ENCODE data around the gene MCOLN2. TPM values are rescaled to one million over a fixed set of nuclear protein-coding genes. Genes with fewer than 3 reads are reported as not detected.

The MCOLN2 gene
- total and polyA plus RNA-seq, 2 of the 8 experiments (the other 6 are each of a cell fraction or from before 2014, with no cell fraction given), result 1.7 to 6.1 TPM

- no peak overlapping the region for H2AK5ac ChIP-seq (ENCODE audit: low read depth, low read length)
- no peak overlapping the region for H3K18ac ChIP-seq (ENCODE audit: extremely low read depth, low read length)
- H4K91ac ChIP-seq (replicated peaks; ENCODE audit: insufficient read length, low read length), result no peak overlapping the region
- DNase-seq (ENCODE audit: low read depth in 1 of 2, low spot score in 2 of 2) (no peak), FAIRE-seq (no peak)
- no peaks in the 10 kb centered on the region for H3K23me2 ChIP-seq (ENCODE audit: low read depth, low read length)
- H3K9me3 ChIP-seq (ENCODE audit: insufficient read depth in 2 of 2, low read depth in 1 of 2, low read length in 1 of 2), result no peaks in the 10 kb centered on the region
- no peak overlapping the region for H3K9ac ChIP-seq (replicated peaks in 1 of 4; ENCODE audit: extremely low read depth in 1 of 4, low read depth in 3 of 4, low read length in 3 of 4)
- no peaks in the 10 kb centered on the region for H3K27me3 ChIP-seq (replicated peaks in 1 of 4; ENCODE audit: control insufficient read depth in 3 of 4, extremely low read depth in 1 of 4, insufficient read depth in 3 of 4, low read length in 3 of 4)
- no peak overlapping the region for H3K4me3 ChIP-seq (ENCODE audit: extremely low read depth in 1 of 4, insufficient read depth in 2 of 4, low read depth in 3 of 4, low read length in 4 of 4)
- H4K5ac ChIP-seq (ENCODE audit: insufficient read length, low read depth, low read length), result no peak overlapping the region
- no peaks in the 10 kb centered on the region for H3K79me2 ChIP-seq (ENCODE audit: control insufficient read depth in 1 of 2, insufficient read depth in 2 of 2, low read length in 2 of 2)
- H2BK20ac ChIP-seq (ENCODE audit: low read length), result no peak overlapping the region
- H2BK12ac ChIP-seq (ENCODE audit: low read depth, low read length), result no peak overlapping the region
- ChIA-PET POLR2A (ENCODE audit: partially characterized antibody) (no interaction called here), CTCF (ENCODE audit: partially characterized antibody) (interaction anchor here (0.6 to 1.7 kb wide), 7 partner anchors 9 to 258 kb away, joined by 3 to 7 read pairs (median 3); no protein-coding TSS in a partner anchor)
- no peak for TF ChIP-seq CHD1 (IDR thresholded peaks at IDR 0.05; ENCODE audit: low read depth, low read length)
- no peak for TF ChIP-seq SP2 (IDR thresholded peaks at IDR 0.05; ENCODE audit: low read length)
- no peaks in the 10 kb centered on the region for H3K36me3 ChIP-seq (ENCODE audit: control insufficient read depth in 2 of 4, insufficient read depth in 4 of 4, low read length in 3 of 4)
- no peak overlapping the region for H2BK120ac ChIP-seq (replicated peaks; ENCODE audit: low read depth, low read length)
- no peak overlapping the region for H3K56ac ChIP-seq (replicated peaks; ENCODE audit: insufficient read length, low read depth, low read length)
- H3K4me1 ChIP-seq (replicated peaks in 1 of 4; ENCODE audit: control insufficient read depth in 3 of 4, insufficient read depth in 4 of 4, low read length in 3 of 4), result peaks cover 0 to 5% (median 0%) of the 10 kb centered on the region in 4 experiments; a peak in 3 of 7 replicates
- no peaks in the 10 kb centered on the region for H4K20me1 ChIP-seq (replicated peaks in 1 of 2; ENCODE audit: control insufficient read depth in 1 of 2, insufficient read depth in 2 of 2, low read length in 2 of 2)
- no peak overlapping the region for H3K4ac ChIP-seq (replicated peaks; ENCODE audit: insufficient read length, low read depth, low read length)
- H3K79me1 ChIP-seq (ENCODE audit: low read depth, low read length), result no peaks in the 10 kb centered on the region
- no peak overlapping the region for H2BK5ac ChIP-seq (ENCODE audit: low read depth, low read length)
- no peak overlapping the region for H2BK15ac ChIP-seq (ENCODE audit: low read length)
- H4K8ac ChIP-seq (ENCODE audit: extremely low read depth, insufficient read depth, low read length), result no peak overlapping the region
- WGBS, 2 experiments (ENCODE audit: extremely low coverage in 1 of 2, insufficient coverage in 1 of 2, insufficient read length in 1 of 2, insufficient replicate concordance in 2 of 2, low coverage in 1 of 2, low lambda C conversion rate in 2 of 2, missing lambda C conversion rate in 1 of 2), result 100% methylated on average over 1 of the region's 1 CpG; no CpG with 5 or more reads in 1 of the 2 experiments
- H2AFZ ChIP-seq (ENCODE audit: low read length), result no peak overlapping the region
- H3K23ac ChIP-seq (ENCODE audit: insufficient read length), result no peak overlapping the region
- H3K4me2 ChIP-seq (ENCODE audit: insufficient read depth in 1 of 2, low read depth in 2 of 2, low read length in 2 of 2), result no peak overlapping the region
- no peak overlapping the region for H3K14ac ChIP-seq (ENCODE audit: insufficient read length)
- no peak overlapping the region for H3K27ac ChIP-seq (ENCODE audit: low read depth, low read length)
Measured at GRCh38 chr1:84972377-84972987, 24.4 kb downstream of the MCOLN2 start.

Measured in H1 (cell line).